HepG2 (cell line): ENCODE measurements around the gene AHRR. TPM values are rescaled to one million over a fixed set of nuclear protein-coding genes. Genes with fewer than 3 reads are reported as not detected.

Experiments used
- ATAC-seq: fragments of 200-7000 bp; cut with Tn5 transposase; 3 replicates; pipeline ENCODE4 v1.9.1; 2020; ENCODE audit warnings: mild to moderate bottlenecking, moderate library complexity
- BruUV-seq: library from RNA; stranded (reverse); fragments of 400-500 nt; replicated peaks from 2 replicates; lab custom pipeline; 2021; lab: Mats Ljungman, UMichigan
- CTCF ChIA-PET: fragments of 300-600 bp; formaldehyde crosslinking; extraction: SDS; loops from one replicate; lab custom pipeline; 2021; ENCODE audit warnings: low total read pairs, inconsistent platforms, low intra/inter-chr PET ratio; lab: Yijun Ruan, JAX
- POLR2A ChIA-PET: fragments of 350-600 bp; sonication (Branson Sonifier 250); formaldehyde crosslinking; loops from one replicate; lab custom pipeline; 2020; ENCODE audit warnings: antibody characterized with exemption, inconsistent platforms; lab: Yijun Ruan, JAX
- DNase-seq: peaks from one replicate; pipeline ENCODE4 v3.0.0-alpha.2; 2015; ENCODE audit warnings: low spot score
- FAIRE-seq: peaks from 3 replicates; lab custom pipeline; 2011; peaks lifted over from hg19 to GRCh38; lab: Jason Lieb, UNC
- H2AFZ ChIP-seq: one replicate; pipeline ENCODE4 v1.6.1; 2011; ENCODE audit warnings: low read length, inconsistent platforms
- H3K27ac ChIP-seq: fragments of 300-600 bp; 3 replicates; pipeline ENCODE4 v1.8.0; 2011; ENCODE audit warnings: mixed run types, mild to moderate bottlenecking, mixed read lengths, low read length, inconsistent platforms; ENCODE audit not compliant: insufficient read depth; ENCODE audit errors: extremely low read length
- H3K27me3 ChIP-seq, 2 experiments: fragments of 200-600 bp in 1 of 2; 2 replicates in 1 of 2; 3 replicates in 1 of 2; pipeline versions ENCODE4 v1.6.0 to v1.8.0; 2011; ENCODE audit warnings: low read length in 2 of 2, mild to moderate bottlenecking in 2 of 2, moderate library complexity in 2 of 2, inconsistent platforms in 1 of 2; ENCODE audit not compliant: insufficient read depth in 2 of 2, control insufficient read depth in 1 of 2
- H3K36me3 ChIP-seq, 2 experiments: fragments of 200-600 bp in 1 of 2; replicated peaks in 1 of 2; 2 replicates in 1 of 2; 3 replicates in 1 of 2; pipeline versions ENCODE4 v1.5.1 to v1.8.0; 2011; ENCODE audit warnings: low read length in 2 of 2, inconsistent platforms in 1 of 2; ENCODE audit not compliant: insufficient read depth in 2 of 2, control insufficient read depth in 1 of 2
- H3K4me1 ChIP-seq: 2 replicates; pipeline ENCODE4 v1.5.1; 2012; ENCODE audit warnings: low read length, inconsistent platforms; ENCODE audit not compliant: insufficient read depth
- H3K4me2 ChIP-seq: 2 replicates; pipeline ENCODE4 v1.6.0; 2011; ENCODE audit warnings: low read depth, low read length, inconsistent platforms
- H3K4me3 ChIP-seq, 3 experiments: fragments of 200-600 bp in 1 of 3; sonication (generic), shearing (Covaris generic) in 1 of 3; replicated peaks in 1 of 3; 2 replicates each; pipeline ENCODE4 v1.5.1; 2011 to 2016; ENCODE audit warnings: low read length in 3 of 3, inconsistent platforms in 2 of 3, low read depth in 2 of 3, mild to moderate bottlenecking in 2 of 3, control low read depth in 1 of 3, mixed read lengths in 1 of 3; ENCODE audit not compliant: insufficient read depth in 1 of 3
- H3K79me2 ChIP-seq: one replicate; pipeline ENCODE4 v1.6.1; 2011; ENCODE audit warnings: low read length, inconsistent platforms; ENCODE audit not compliant: insufficient read depth
- H3K9ac ChIP-seq: 2 replicates; pipeline ENCODE4 v1.6.0; 2011; ENCODE audit warnings: mild to moderate bottlenecking, low read depth, low read length, inconsistent platforms; ENCODE audit not compliant: insufficient read depth
- H3K9me3 ChIP-seq: 2 replicates; pipeline ENCODE4 v1.5.1; 2012; ENCODE audit warnings: mild to moderate bottlenecking, low read length
- H4K20me1 ChIP-seq: 2 replicates; pipeline ENCODE4 v1.6.0; 2011; ENCODE audit warnings: inconsistent platforms, mild to moderate bottlenecking, low read length, moderate library complexity; ENCODE audit not compliant: insufficient read depth
- E2F2 ChIP-seq: sonication (generic); formaldehyde crosslinking; IDR thresholded peaks from 2 replicates; pipeline ENCODE4 v1.4.0; 2020; ENCODE audit warnings: missing genetic modification reagents, borderline replicate concordance
- PAF1 ChIP-seq: IDR thresholded peaks from 2 replicates; pipeline ENCODE4 v1.6.1; 2016; ENCODE audit warnings: missing genetic modification reagents, missing compliant biosample characterization
- PRDM4 ChIP-seq: sonication (generic); formaldehyde crosslinking; IDR thresholded peaks from 2 replicates; pipeline ENCODE4 v1.9.0; 2021; ENCODE audit warnings: missing genetic modification reagents, borderline replicate concordance
- RELA ChIP-seq: sonication (generic); formaldehyde crosslinking; IDR thresholded peaks from 2 replicates; pipeline ENCODE4 v1.4.0; 2020; ENCODE audit warnings: missing genetic modification reagents
- SMAD1 ChIP-seq: sonication (generic); formaldehyde crosslinking; IDR thresholded peaks from 2 replicates; pipeline ENCODE4 v1.4.0; 2020; ENCODE audit warnings: missing genetic modification reagents, low read depth, mild to moderate bottlenecking, borderline replicate concordance
- TEAD3 ChIP-seq: optimal IDR thresholded peaks from 2 replicates; pipeline ENCODE3; 2016; ENCODE audit warnings: borderline replicate concordance
- ZNF136 ChIP-seq: sonication (generic); formaldehyde crosslinking; IDR thresholded peaks from 2 replicates; pipeline ENCODE4 v1.8.1; 2022; ENCODE audit warnings: low read depth, mild to moderate bottlenecking, moderate library complexity, missing genetic modification reagents
- ZNF230 ChIP-seq: sonication (generic); formaldehyde crosslinking; IDR thresholded peaks from 2 replicates; pipeline ENCODE4 v1.4.0; 2020; ENCODE audit warnings: mild to moderate bottlenecking, missing genetic modification reagents
- ZNF563 ChIP-seq: sonication (generic); formaldehyde crosslinking; IDR thresholded peaks from 2 replicates; pipeline ENCODE4 v1.8.0; 2022; ENCODE audit warnings: mild to moderate bottlenecking, moderate library complexity, missing genetic modification reagents
- ZSCAN25 ChIP-seq: sonication (generic); formaldehyde crosslinking; IDR thresholded peaks from 2 replicates; pipeline ENCODE4 v1.8.0; 2022; ENCODE audit warnings: mild to moderate bottlenecking, missing genetic modification reagents
- WGBS: methylation state at CpG from one replicate; pipeline ENCODE4 v1.1.6; 2017; ENCODE audit warnings: low lambda C conversion rate; 5-methylcytosine and 5-hydroxymethylcytosine counted together
- in situ Hi-C: cut with HindIII; loops from 2 replicates; pipeline ENCODE4 v1.10.0; 2017; ENCODE audit warnings: low pct_unique_long_range_greater_than_20kb; ENCODE audit not compliant: extremely low pct_ligation_motif_present
- intact Hi-C: fragments of 100-400 bp; cut with micrococcal nuclease; formaldehyde crosslinking; loops from one replicate; pipeline ENCODE4 v1.10.0; 2022; ENCODE audit not compliant: unreplicated experiment
- polyA plus RNA-seq, 8 experiments: library from polyadenylated mRNA; depleted of rRNA in 3 of 8; stranded (reverse) in 7 of 8; unstranded in 1 of 8; fragments of >200 nt; fragmentation: Illumina TruSeq in 4 of 8; extraction: Trizol in 4 of 8; gene quantifications; 2 replicates each; pipeline versions ENCODE4 v1.2.1 to v1.2.3, GENCODE V29; 2011 to 2016; ENCODE audit warnings: low read depth in 4 of 8, missing spikeins in 1 of 8, mixed read lengths in 1 of 8; ENCODE audit not compliant: insufficient read depth in 1 of 8
- total RNA-seq, 5 experiments: library from RNA; depleted of rRNA; stranded (reverse); fragments of >200 nt; fragmentation: Illumina TruSeq; extraction: Trizol; gene quantifications; 2 replicates each; pipeline ENCODE4 v1.2.3, GENCODE V29; 2016; ENCODE audit warnings: low read depth in 1 of 5

The AHRR gene
- total and polyA plus RNA-seq, 2 of the 13 experiments (the other 11 are each of a cell fraction or from before 2014, with no cell fraction given) = 0.28 to 0.35 TPM

- BruUV-seq = no TSS peak
- H3K9ac ChIP-seq = no peak overlapping the region
- no peaks in the 10 kb centered on the region for H3K9me3 ChIP-seq
- in situ Hi-C loops = no loop called here
- peaks cover 12% of the 10 kb centered on the region for H3K4me1 ChIP-seq
- WGBS = 98% methylated on average over 12 of the region's 35 CpGs
- TF ChIP-seq PRDM4 (CRISPR knock-in tag) = no peak
- no peak for TF ChIP-seq E2F2 (CRISPR knock-in tag)
- no peak for TF ChIP-seq TEAD3 (CRISPR knock-in tag)
- no peak for TF ChIP-seq ZNF230 (CRISPR knock-in tag)
- no peak for TF ChIP-seq RELA (CRISPR knock-in tag)
- TF ChIP-seq ZNF563 (CRISPR knock-in tag) = no peak
- no peak for TF ChIP-seq SMAD1 (CRISPR knock-in tag)
- no peak for TF ChIP-seq ZSCAN25 (CRISPR knock-in tag)
- no peak for TF ChIP-seq ZNF136 (CRISPR knock-in tag)
- no peak for TF ChIP-seq PAF1 (CRISPR knock-in tag)
- TF ChIP-seq, all 625 proteins: peak for 0
- no peak overlapping the region for H2AFZ ChIP-seq
- no peak for DNase-seq
- H3K4me3 ChIP-seq = no peak overlapping the region
- no peak for ATAC-seq
- ChIA-PET CTCF (no interaction called here), POLR2A (no interaction called here)
- H3K36me3 ChIP-seq = no peaks in the 10 kb centered on the region
- no peak for FAIRE-seq
- no peak overlapping the region for H3K27ac ChIP-seq
- no peak overlapping the region for H3K4me2 ChIP-seq
- H3K27me3 ChIP-seq = peaks cover 0 to 2% of the 10 kb centered on the region in 2 experiments; a peak in 2 of 5 replicates
- H3K79me2 ChIP-seq = no peaks in the 10 kb centered on the region
- H4K20me1 ChIP-seq = no peaks in the 10 kb centered on the region
- intact Hi-C loops = no loop called here
Observed at GRCh38 chr5:398475-399295, 77.2 kb downstream of the AHRR start.
